K562 (cell line): ENCODE results near the gene HAGHL.

Experiments used
- CTCF ChIP-seq, 3 experiments: IDR thresholded peaks in 2 of 3; conservative IDR thresholded peaks in 1 of 3; 2 replicates each; pipeline ENCODE4 v1.5.1; 2011 to 2012; ENCODE audit warnings: low read length in 3 of 3, mild to moderate bottlenecking in 3 of 3, control low read depth in 2 of 3, improper control_type of control experiment in 1 of 3, inconsistent platforms in 1 of 3, low read depth in 1 of 3, mixed read lengths in 1 of 3, moderate library complexity in 1 of 3; ENCODE audit not compliant: insufficient read depth in 2 of 3
- E2F4 ChIP-seq: sonication (generic); formaldehyde crosslinking; IDR thresholded peaks from 2 replicates; pipeline ENCODE4 v1.8.0; 2022; ENCODE audit warnings: mild to moderate bottlenecking, low read depth, missing genetic modification reagents
- HNRNPL ChIP-seq: fragments of 200-400 bp; formaldehyde crosslinking; IDR thresholded peaks from 2 replicates; pipeline ENCODE4 v1.6.1; 2017; ENCODE audit warnings: low read depth, mild to moderate bottlenecking, low read length
- POLR2A ChIP-seq: fragments of 450-650 bp; conservative IDR thresholded peaks from 2 replicates; pipeline ENCODE4 v1.6.1; 2016
- TAF15 ChIP-seq: fragments of 200-400 bp; formaldehyde crosslinking; IDR thresholded peaks from 2 replicates; pipeline ENCODE4 v1.6.1; 2017; ENCODE audit warnings: mild to moderate bottlenecking, low read depth, low read length, moderate library complexity
- TCF7L2 ChIP-seq: fragments of 150-350 bp; IDR thresholded peaks from 2 replicates; pipeline ENCODE4 v1.6.1; 2016; ENCODE audit warnings: low read depth, mild to moderate bottlenecking, low read length, moderate library complexity
- ZBTB33 ChIP-seq: sonication (generic); formaldehyde crosslinking; IDR thresholded peaks from 2 replicates; pipeline ENCODE4 v1.8.1; 2023; ENCODE audit warnings: mild to moderate bottlenecking, missing genetic modification reagents
- ZNF282 ChIP-seq: sonication (generic); formaldehyde crosslinking; IDR thresholded peaks from 2 replicates; pipeline ENCODE4 v1.8.1; 2023; ENCODE audit warnings: missing genetic modification reagents
- ZNF57 ChIP-seq: fragments of 450-650 bp; formaldehyde crosslinking; IDR thresholded peaks from 2 replicates; pipeline ENCODE4 v1.4.0; 2020; ENCODE audit warnings: mild to moderate bottlenecking, moderate library complexity
- ZZZ3 ChIP-seq: fragments of 450-650 bp; IDR thresholded peaks from 2 replicates; pipeline ENCODE4 v1.6.1; 2016; ENCODE audit warnings: antibody characterized with exemption, mild to moderate bottlenecking, moderate library complexity

- no peak for TF ChIP-seq CTCF (IDR thresholded peaks at IDR 0.05 in 2 of 3, conservative IDR thresholded peaks at IDR 0.05 in 1 of 3; ENCODE audit: insufficient read depth in 2 of 3, low read depth in 1 of 3, low read length in 3 of 3)
- TF ChIP-seq ZNF282 (CRISPR knock-in tag) = no peak
- TF ChIP-seq HNRNPL = no peak
- TF ChIP-seq E2F4 = no peak
- TF ChIP-seq TCF7L2 = no peak
- no peak for TF ChIP-seq ZBTB33 (CRISPR knock-in tag)
- no peak for TF ChIP-seq ZNF57 (CRISPR knock-in tag)
- TF ChIP-seq TAF15 = no peak
- no peak for TF ChIP-seq POLR2A
- no peak for TF ChIP-seq ZZZ3
These were observed 43.0 kb downstream of the HAGHL start for GRCh38 chr16:769934-770333.
